ENCODE results near the gene TNXB.
"Not testable (repeated sequence)": the region's sequence is repeated elsewhere in the genome, so short reads cannot be mapped to it uniquely, and the experiment has no call there.

Gene TNXB

DNA sequence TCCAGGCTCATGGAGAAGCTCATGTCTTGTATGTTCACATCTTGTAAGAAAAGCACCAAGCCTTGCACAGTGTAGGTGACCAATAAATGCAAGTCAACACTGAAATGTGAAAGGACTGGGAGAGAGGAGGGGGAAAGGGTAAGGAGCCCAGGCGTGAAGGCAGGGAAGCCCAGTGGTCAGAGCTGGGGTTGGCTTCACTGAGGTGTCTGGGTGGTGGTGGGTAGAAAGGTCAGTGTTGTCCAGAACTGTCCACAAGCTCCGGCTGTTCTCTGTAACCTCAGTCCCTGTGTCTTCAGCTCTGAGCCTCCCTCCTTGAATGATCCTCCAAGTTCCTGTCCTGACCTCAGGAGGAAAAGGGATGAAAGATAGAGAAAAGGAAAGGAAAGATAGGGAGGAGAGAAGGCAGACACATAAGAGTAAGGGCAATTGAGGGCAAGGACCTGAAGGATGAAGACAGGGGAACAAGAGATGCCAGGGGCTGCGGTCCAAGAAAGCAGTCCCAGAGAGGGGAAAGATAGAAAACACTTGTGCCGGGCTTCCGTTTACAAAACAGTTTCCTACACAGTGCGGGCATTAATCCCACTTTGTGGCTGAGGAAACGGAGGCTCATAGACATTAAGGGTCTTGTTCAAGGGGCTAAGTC is 2.4 kb upstream of the TNXB start:
- no peak for DNase-seq

DNA sequence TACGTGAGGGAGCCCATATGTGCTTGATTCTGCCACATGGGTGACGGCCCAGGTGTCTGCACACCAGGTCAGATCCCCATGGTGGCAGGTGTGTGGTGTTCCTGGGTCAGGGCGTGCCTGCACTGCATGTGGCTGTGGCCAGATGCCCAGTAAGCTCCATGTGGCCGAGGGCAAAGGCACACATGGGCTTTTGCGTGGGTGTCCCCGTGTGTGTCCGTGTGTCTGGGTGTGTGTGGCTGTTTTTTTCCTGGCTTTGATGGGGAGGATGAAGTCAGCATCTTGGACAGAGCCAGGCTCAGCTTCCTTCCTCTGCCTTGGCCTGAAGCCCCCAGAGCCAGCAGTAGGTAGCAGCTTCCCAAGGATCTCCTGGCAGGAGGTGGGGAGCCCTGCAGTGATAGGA is 1.5 kb upstream of the TNXB start:
- no peak for DNase-seq

DNA sequence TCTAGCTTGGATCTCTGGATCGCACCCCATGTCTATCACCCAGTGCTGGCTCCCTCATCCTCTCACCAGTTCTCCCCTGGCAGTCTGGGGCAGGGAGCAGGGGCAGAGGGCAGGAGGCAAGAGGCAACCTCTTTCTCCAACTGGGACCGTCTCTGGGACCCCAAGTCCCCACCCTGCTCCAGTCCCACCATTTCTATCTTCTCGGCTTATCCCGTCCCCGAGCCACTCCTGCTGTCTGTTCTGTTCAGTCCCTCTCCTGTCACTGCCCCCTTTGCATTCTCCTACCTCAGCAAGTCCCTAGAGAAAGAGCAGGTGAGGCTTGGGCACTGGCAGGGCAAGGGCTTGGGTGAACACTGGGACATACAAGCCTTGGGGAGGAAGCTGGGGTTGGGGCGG is 625 bp upstream of the TNXB start:
- no peak for DNase-seq

DNA sequence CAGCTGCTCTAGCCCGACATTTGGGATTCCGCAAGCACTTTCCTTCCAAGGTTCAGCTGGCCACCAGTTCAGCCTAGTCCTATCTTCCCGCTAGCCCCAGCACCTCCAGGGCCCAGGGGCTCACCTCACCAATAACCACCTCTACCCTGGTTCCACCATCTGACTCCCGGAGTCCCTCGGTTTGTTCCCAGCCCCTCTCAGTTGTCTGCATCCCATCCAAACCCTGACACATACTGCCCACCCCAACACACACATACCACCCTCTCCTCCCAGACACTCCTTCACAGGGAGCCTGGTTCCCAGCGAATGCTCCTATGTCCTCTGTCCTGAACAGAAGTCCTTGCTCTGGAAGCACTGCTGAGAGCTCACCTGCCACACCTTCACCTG is 418 bp downstream of the TNXB start:
- DNase-seq: no peak

DNA sequence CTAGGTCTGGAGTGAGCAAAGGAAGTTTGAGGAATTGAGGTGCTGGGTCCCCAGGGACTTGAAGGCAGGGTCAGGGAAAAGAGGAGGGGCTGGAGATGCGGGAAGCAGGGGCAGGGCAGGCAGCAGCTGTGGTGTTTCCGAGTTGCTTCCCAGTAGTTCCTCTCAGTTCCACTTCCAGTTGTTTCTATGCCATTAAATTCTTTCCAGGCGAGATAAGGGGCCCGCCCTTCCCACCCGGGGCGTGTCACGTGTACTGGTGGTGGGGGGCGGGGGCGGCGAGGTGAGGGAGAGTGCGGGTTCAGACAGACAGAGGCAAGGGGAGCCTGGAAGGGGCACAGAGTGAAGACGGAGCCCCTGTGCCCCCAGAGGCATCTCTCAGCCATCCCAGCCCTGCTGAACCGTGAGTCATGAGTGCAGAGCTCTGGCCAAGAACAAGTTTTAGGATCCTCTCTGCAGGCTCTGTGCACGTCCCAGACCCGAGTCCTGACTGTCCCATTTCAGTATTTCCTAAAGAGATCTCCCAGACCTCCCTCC is 977 bp downstream of the TNXB start:
- no peak for DNase-seq

DNA sequence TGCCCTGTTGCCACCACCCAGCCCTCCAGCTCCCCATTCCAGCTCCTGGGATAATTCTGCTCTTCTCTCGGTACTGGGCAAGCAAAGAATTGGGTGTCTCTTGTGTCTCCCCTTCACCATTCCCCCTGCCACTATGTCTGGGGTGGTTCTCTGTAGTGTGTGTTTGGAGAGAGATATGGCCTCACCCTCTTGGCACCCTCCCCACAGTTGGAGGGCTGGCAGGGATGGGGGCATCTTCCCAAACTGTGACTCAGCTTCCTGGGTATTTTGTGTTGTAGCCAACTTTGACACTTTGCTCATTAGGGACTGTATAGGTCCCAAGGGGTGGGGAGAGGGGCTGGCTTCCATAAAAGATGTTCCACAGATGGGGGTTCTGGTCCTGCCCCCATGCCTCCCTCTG is 1.7 kb downstream of the TNXB start:
- peak in 1 of 2 experiments; percentile 14 for DNase-seq

DNA sequence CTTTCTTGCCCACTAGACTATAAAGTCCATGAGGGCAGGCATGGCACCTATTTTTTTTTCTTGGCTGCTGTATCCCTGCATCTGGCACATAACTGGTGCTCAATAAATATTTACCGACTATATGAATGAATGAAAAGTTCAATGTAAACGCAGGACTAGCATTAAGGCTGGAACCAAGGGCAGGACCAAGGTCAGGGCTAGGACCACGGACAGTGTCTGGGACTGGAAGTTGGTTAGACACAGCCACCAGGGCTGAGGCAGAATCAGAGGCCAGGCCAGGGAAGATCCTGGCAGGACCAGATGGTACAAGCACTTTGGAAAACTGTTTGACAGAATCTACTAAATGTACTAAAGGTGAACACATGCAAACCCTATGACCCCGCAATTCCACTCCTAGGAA is 3.7 kb downstream of the TNXB start:
- no peak for DNase-seq

DNA sequence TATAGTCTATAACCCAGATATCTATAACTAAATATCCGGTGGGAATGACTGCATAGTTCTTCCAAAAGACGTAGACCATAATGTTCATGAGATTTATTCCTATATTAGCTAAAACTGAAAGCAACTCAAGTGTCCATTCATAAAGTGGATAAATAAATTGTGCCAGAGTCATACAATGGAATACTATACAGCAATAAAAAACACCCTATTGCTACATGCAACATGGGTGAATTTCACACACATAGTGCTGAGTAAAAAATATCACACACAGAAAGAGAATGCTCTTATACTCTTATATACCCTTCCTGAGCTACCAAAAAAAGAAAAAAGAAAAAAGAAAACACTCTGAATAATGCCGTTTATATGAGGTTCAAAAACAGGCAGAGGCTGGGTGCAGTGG is 6.9 kb downstream of the TNXB start:
- DNase-seq: no peak

DNA sequence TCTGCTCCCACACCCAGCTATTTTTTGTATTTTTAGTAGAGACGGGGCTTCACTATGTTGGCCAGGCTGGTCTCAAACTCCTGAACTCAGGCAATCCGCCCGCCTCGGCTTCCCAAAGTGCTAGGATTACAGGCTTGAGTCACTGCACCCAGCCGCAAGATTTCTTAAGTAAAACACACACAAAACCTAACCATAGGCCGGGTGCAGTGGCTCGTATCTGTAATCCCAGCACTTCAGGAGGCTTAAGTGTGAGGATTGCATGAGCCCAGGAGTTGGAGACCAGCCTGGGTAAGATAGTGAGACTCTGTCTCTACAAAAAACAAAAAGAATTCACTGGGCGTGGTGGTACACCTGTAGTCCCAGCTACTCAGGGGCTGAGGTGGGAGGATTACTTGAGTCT is 8.9 kb downstream of the TNXB start:
- not testable (repeated sequence) for DNase-seq

DNA sequence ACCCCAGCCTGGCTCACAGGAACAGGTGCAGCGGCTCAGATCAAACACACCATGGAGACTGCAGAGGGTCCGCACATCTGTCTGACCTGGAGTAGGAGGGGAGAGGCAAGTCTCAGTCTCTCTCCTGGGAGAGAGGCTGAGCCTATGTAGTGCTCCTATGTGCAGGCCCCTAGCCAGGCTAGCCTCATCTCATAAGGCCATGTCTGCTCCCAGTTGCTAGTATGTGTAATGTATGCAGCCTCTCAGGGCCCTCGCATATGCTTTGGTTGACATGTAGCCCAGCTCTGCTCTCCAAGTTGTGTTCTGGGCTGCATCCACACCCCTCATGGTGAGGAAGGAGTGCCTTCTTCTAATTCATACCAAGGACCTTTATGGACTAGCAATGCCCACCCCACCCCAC is 11.8 kb downstream of the TNXB start:
- DNase-seq: no peak

DNA sequence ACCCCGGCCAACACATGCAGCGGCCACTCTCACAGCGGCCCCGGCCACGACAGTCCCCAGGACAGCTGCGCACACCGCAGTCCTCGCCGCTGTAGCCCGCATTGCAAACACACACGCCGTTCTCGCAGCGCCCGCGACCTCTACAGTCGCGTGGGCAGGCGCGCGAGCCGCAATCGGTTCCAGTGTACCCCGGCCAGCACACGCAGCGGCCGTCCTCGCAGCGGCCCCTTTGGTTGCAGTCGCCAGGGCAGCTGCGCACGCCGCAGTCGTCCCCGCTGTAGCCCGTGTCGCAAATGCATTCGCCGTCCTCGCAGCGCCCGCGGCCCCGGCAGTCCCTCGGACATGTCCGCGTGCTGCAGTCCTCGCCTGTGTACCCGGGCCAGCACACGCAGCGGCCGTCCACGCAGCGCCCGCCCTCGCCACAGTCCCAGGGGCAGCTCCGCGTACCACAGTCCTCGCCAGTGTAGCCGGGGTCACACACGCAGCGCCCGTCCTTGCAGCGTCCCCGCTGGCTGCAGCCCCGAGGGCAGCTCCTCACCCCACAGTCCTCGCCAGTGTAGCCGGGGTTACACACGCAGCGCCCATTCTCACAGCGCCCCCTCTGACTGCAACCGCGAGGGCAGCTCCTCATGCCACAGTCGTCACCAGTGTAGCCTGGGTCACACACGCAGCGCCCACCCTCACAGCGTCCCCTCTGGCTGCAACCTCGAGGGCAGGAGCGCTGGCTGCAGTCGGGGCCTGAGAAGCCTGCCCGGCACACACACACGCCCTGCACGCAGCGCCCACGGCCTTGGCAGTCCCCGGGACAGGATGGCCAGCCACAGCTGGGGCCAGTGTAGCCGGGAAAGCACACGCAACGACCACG is 12.5 kb downstream of the TNXB start:
- no peak for DNase-seq

DNA sequence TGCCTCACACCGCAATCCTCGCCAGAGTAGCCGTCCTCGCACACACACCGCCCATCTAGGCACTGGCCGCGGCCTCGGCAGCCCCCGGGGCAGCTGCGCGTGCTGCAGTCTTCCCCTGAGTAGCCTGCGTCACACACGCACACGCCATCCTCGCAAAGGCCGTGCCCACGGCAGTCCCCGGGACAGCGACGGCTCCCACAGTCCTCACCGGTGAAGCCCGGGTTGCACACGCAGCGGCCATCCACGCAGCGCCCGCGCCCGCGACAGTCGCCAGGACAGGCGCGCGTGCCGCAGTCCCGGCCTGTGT is 13.1 kb downstream of the TNXB start:
- no peak for DNase-seq

DNA sequence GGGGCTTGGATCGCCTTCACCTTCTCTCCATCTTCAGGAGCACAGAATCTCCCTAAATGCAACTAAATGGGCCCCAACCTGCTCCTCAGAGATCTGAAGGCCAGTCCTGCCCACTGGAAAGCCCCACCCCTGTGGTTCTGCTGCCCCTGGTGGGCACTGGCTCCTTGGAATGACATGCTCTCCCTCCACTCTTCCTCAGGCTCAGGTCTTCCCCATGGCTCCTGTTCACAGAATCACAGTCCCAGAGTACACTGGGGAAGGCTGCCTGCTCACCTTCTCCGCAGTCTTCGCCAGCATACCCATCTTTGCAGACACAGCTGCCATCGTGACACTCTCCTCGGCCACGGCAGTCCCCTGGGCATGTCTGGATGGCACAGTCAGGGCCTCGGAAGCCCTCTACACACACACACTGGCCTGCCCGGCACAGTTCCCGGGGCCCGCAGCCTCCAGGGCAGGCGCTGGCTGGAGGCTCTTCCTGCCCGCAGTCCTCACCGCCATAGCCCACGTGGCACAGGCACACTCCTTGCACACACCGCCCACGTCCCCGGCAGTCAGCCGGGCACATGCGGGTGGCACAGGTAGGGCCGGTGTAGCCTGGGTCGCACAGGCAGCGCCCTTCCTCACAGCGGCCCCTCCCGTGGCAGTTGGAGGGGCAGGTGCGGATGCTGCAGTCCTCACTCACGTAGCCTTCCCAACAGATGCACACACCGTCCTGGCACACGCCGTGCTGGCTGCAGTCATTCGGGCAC is 13.6 kb downstream of the TNXB start:
- no peak for DNase-seq

DNA sequence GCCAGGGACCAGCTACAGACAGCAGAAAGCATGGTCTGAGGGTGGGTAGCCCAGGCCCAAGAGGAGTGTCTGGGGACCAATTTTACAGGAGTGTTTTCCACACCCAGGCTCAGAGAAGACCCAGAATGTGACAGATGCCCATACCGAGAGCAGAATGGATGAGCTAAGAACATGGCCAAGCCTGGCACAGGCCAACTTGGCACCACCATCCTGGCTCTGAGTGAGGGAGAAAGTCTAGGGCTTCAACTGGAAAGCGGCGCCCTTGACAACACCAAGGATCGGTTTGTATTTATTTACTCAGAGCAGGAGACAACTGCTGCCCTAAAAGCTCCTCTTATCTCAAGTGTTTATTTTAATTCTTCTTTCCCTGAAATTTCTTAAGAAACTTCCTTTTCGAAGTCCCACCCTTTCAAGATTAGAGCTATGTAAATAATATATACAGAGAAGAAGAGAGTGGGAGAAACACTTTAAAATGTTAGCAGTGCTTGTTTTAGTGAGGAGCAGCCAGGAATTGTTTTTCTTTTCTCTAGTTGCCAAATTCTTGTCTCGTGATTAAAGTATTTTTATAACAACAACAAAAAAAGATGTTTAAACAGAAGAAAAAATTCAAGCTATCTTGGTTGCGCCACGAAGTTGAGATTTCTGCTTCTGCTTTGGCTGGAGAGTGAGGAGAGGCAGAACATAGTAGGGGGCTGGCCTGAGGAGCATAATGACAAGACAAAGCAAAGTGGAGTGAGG is 16.2 kb downstream of the TNXB start:
- peak; percentile 73 for DNase-seq

DNA sequence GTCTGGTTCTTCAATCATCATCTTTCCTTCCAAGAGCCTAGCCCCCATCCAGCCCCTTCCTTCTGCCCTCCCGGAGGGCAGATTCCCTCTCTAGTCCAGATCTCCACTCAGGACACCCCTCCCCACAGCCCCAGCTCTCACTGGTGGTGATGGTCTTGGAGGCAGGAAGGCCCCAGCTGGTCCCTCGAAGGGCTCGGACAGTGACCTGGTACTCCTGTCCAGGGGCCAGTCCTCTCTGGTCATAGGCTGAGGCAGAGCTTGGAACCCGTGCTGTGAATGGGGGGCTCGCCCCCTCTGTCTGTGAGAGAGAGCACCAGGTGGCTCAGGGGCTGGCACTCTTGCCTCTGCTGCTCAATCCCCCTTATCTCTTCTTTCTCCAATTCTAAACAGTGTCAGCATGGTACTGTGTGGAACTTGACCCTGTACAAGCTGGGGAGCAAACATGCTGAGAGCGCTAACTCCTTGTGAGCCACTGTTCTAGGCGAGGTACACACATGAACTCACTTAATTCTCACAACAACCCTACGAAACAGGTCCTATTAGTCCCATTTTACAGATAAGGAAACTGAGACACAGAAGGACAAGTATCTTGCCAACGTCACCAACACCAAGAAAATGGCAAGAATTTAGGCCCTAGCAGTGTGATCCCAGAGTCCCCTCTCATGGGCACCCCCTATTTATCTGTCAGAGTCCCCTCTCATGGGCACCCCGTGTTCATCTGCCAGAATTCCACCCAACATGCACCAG is 19.9 kb downstream of the TNXB start:
- no peak for DNase-seq

DNA sequence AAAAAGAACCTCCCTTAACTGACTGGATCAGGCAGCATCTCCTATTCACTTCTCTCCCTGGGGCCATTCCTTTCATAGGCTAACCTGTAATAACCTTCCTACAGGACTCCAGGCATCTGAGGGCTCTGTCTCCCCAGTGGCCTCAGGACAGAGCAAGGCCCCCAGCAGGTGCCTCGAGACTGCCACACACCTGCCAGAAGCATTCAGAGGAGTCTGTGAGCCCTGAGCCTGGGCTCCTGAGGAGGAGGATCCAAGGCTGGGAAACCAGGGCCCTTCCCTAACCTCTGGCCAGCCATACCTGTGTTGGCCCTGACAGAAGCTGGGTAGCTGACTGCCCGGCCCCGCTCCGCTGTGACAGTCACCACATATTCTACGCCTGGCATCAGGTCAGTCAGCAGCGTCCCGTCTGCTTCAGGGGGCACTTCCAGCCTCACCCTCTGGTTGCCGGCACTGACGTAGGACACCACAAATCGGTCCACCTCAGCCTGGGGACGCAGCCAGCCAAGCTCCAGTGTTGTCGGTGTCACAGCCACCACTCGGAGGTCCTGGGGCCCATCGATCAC is 20.6 kb downstream of the TNXB start:
- no peak for DNase-seq

DNA sequence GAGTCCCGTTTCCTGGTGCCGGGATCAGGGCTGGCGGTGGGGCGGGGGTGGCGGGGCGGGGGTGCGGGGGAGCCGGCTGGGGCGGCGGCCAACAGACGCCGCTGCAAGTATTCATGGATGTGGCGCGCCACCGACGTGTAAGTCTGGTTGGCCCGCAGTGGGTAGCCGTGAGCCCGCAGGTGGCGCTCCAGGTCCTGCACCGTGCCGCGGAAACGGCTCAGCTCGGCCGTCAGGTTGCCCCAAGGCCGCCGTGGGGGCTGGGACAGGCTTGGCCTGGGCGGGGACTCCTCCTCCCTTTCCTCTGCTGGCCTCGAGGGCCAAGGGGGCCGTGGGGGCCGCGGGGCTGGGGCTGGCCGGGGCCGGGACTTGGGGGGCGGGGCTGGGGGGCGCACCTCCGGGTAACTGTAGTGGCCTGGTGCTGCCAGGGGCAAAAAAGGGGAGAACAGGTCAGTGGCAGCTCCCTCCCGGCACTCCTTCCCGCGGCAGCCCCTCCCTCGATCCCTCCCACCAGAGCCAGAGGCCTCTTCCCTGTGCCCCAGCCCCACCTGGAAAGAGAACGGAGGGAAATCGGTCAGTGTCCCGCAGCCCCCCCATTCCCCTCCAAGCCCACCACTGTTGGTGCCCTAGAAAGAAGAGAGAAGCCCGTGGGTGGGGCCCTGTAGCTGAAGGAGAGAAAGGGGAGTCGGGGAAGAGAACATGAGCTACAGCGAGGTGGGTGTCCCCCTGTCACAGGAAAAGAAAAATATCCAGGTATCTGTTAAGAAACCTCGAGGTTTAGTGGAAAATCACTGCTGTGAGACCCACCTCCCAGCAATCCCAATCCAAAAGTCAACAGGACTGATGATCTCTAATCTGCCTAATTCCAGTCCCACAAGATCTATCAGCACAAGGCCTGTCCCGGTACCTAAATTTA is 21.3 kb downstream of the TNXB start:
- DNase-seq: peak in 1 of 2 experiments; percentile 55

DNA sequence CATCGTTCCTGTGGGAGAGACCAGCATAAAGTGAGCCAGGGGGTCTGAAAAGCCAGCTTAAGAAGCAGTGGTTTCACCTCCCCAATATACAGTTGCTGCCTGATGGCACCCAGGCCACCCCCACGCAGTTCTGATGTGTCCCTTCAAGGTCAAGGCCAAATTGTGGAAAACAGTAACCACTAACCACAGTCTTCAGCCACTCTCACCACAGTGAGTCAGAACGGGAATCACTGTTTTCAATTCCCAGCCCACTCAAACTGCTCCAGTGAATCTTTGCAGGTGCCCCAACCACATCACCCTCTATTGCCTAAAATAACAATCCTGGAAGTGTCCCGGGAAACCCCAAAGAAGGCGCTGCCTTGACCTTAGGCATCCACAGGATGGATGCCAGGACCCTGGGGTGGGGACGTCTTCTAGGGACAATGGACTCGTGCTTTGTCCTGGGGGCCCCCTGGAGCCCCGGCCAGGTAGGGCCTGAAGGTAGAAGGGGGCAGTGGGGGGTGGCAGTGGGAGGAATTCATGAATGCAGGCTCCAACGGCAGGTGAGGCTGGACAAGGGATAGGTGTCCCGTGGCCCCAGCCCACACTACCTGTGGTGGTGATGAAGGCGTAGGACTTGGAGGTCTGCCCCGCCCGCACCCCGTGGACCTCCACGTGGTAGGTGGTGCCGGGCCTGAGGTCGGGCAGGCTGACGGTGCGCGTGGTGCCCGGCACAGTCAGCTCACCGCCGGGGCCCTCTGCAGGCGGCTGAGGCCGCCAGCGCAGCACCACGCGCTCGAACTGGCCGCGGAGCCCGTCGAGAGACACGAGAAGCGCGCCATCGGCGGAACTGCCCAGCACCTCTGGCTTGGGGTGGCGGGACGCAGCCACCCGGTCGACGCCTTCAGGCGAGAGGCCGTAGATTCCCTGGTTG is 22.2 kb downstream of the TNXB start:
- DNase-seq: no peak

DNA sequence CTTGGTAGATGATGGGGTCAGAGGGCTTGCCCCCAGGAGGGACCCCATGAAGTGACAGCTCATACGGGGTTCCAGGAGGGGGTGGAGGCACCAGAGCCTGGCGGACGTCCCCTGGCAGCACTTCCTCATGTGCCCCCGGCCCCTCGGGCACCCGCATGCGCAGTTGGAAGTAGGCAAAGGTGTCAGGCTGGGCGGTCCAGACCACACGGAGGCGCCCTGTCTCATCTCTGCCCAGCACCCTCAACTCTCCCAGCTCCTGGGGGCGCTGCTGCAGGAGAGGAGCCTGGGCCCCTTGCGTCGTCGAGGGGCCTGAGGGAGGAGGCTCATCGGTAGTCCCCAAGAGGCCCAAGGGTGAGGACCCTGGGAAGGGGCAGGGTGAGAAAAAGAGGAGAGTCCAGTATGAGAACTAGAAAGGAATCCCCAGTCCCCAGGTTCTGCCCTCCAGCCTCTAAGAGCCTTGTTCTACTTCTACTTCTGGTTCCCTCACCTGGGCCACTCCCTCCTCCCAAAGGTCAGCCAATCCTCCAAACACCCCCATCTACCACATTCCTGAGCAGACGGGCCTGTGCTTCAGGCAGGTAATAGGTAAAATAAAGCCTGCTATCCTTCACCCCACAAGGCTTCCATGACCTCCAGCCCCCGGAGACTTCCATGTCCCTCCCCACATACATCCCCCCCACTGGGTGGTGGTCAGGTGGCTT is 23.2 kb downstream of the TNXB start:
- no peak for DNase-seq
